HUES6 (cell line): ENCODE results near the gene ANKHD1.
"Not testable (repeated sequence)": the region's sequence is repeated elsewhere in the genome, so short reads cannot be mapped to it uniquely, and the experiment has no call there.

Experiments used
- H3K27ac ChIP-seq: 2 replicates; pipeline ENCODE4 v1.7.0; 2013; ENCODE audit warnings: low read depth, mild to moderate bottlenecking, low read length, inconsistent platforms
- H3K27me3 ChIP-seq: 2 replicates; pipeline ENCODE4 v1.6.1; 2013; ENCODE audit warnings: low read length; ENCODE audit not compliant: control insufficient read depth, insufficient read depth
- H3K36me3 ChIP-seq: 2 replicates; pipeline ENCODE4 v1.6.1; 2013; ENCODE audit warnings: low read length; ENCODE audit not compliant: control insufficient read depth, insufficient read depth
- H3K4me1 ChIP-seq: 2 replicates; pipeline ENCODE4 v1.6.1; 2013; ENCODE audit warnings: low read length; ENCODE audit not compliant: control insufficient read depth, insufficient read depth
- H3K4me3 ChIP-seq: 2 replicates; pipeline ENCODE4 v1.5.1; 2013; ENCODE audit warnings: low read depth, low read length
- H3K9ac ChIP-seq: one replicate; pipeline ENCODE4 v1.6.1; 2013; ENCODE audit warnings: mild to moderate bottlenecking, low read length
- H3K9me3 ChIP-seq: 2 replicates; pipeline ENCODE4 v1.6.1; 2013; ENCODE audit warnings: low read depth, low read length; ENCODE audit not compliant: control insufficient read depth, insufficient read depth

Gene ANKHD1

GRCh38 chr5:140483055-140483454 is 81.4 kb downstream of the ANKHD1 start:
- Histone ChIP-seq H3K4me3 (no peak overlapping the region), H3K9ac (no peak overlapping the region), H3K27ac (no peak overlapping the region), H3K9me3 (no peaks in the 10 kb centered on the region), H3K4me1 (no peaks in the 10 kb centered on the region), H3K27me3 (no peaks in the 10 kb centered on the region), H3K36me3 (peaks cover 46% of the 10 kb centered on the region)

GRCh38 chr5:140488141-140488540 is 86.5 kb downstream of the ANKHD1 start:
- not testable (repeated sequence) for H3K4me1 ChIP-seq, H3K27me3 ChIP-seq, H3K27ac ChIP-seq, H3K9me3 ChIP-seq, H3K4me3 ChIP-seq, H3K9ac ChIP-seq
- peaks cover 48% of the 10 kb centered on the region for H3K36me3 ChIP-seq

GRCh38 chr5:140488914-140489313 is 87.3 kb downstream of the ANKHD1 start:
- peaks cover 45% of the 10 kb centered on the region for H3K36me3 ChIP-seq
- H3K4me1 ChIP-seq, result no peaks in the 10 kb centered on the region
- no peak overlapping the region for H3K4me3 ChIP-seq
- no peaks in the 10 kb centered on the region for H3K27me3 ChIP-seq
- no peak overlapping the region for H3K27ac ChIP-seq
- no peak overlapping the region for H3K9ac ChIP-seq
- no peaks in the 10 kb centered on the region for H3K9me3 ChIP-seq

- no peak overlapping the region for H3K9ac ChIP-seq
- H3K27me3 ChIP-seq, result no peaks in the 10 kb centered on the region
- H3K4me3 ChIP-seq, result no peak overlapping the region
- peaks cover 29% of the 10 kb centered on the region for H3K36me3 ChIP-seq
- no peaks in the 10 kb centered on the region for H3K4me1 ChIP-seq
- no peak overlapping the region for H3K27ac ChIP-seq
- H3K9me3 ChIP-seq, result no peaks in the 10 kb centered on the region
Observed at GRCh38 chr5:140497897-140498296, 96.3 kb downstream of the ANKHD1 start.

GRCh38 chr5:140498591-140498990 is 97.0 kb downstream of the ANKHD1 start:
- Histone ChIP-seq H3K27ac (no peak overlapping the region), H3K9ac (no peak overlapping the region), H3K36me3 (peaks cover 28% of the 10 kb centered on the region), H3K4me1 (no peaks in the 10 kb centered on the region), H3K9me3 (no peaks in the 10 kb centered on the region), H3K4me3 (no peak overlapping the region), H3K27me3 (no peaks in the 10 kb centered on the region)

GRCh38 chr5:140502834-140503233 is 101.2 kb downstream of the ANKHD1 start:
- no peak overlapping the region for H3K4me3 ChIP-seq
- peaks cover 40% of the 10 kb centered on the region for H3K36me3 ChIP-seq
- H3K4me1 ChIP-seq, result no peaks in the 10 kb centered on the region
- no peaks in the 10 kb centered on the region for H3K9me3 ChIP-seq
- H3K27me3 ChIP-seq, result no peaks in the 10 kb centered on the region
- H3K9ac ChIP-seq, result no peak overlapping the region
- no peak overlapping the region for H3K27ac ChIP-seq

GRCh38 chr5:140509898-140510297 is 108.3 kb downstream of the ANKHD1 start:
- H3K9ac ChIP-seq, result no peak overlapping the region
- no peak overlapping the region for H3K27ac ChIP-seq
- H3K27me3 ChIP-seq, result no peaks in the 10 kb centered on the region
- peaks cover 90% of the 10 kb centered on the region for H3K36me3 ChIP-seq
- H3K4me3 ChIP-seq, result no peak overlapping the region
- H3K9me3 ChIP-seq, result no peaks in the 10 kb centered on the region
- H3K4me1 ChIP-seq, result no peaks in the 10 kb centered on the region

GRCh38 chr5:140513124-140513523 is 111.5 kb downstream of the ANKHD1 start:
- H3K36me3 ChIP-seq, result peaks cover 66% of the 10 kb centered on the region
- H3K9ac ChIP-seq, result no peak overlapping the region
- no peaks in the 10 kb centered on the region for H3K4me1 ChIP-seq
- H3K9me3 ChIP-seq, result no peaks in the 10 kb centered on the region
- no peak overlapping the region for H3K27ac ChIP-seq
- no peak overlapping the region for H3K4me3 ChIP-seq
- no peaks in the 10 kb centered on the region for H3K27me3 ChIP-seq

GRCh38 chr5:140524003-140524402 is 122.4 kb downstream of the ANKHD1 start:
- H3K27me3 ChIP-seq, result no peaks in the 10 kb centered on the region
- peaks cover 57% of the 10 kb centered on the region for H3K36me3 ChIP-seq
- H3K27ac ChIP-seq, result no peak overlapping the region
- no peak overlapping the region for H3K4me3 ChIP-seq
- no peak overlapping the region for H3K9ac ChIP-seq
- H3K4me1 ChIP-seq, result no peaks in the 10 kb centered on the region
- H3K9me3 ChIP-seq, result no peaks in the 10 kb centered on the region

GRCh38 chr5:140540227-140540626 is 138.6 kb downstream of the ANKHD1 start:
- H3K9me3 ChIP-seq, result no peaks in the 10 kb centered on the region
- H3K9ac ChIP-seq, result no peak overlapping the region
- H3K36me3 ChIP-seq, result peaks cover 69% of the 10 kb centered on the region
- H3K27me3 ChIP-seq, result no peaks in the 10 kb centered on the region
- H3K4me1 ChIP-seq, result no peaks in the 10 kb centered on the region
- H3K27ac ChIP-seq, result no peak overlapping the region
- no peak overlapping the region for H3K4me3 ChIP-seq

- H3K4me3 ChIP-seq, result no peak overlapping the region
- peaks cover 11% of the 10 kb centered on the region for H3K4me1 ChIP-seq
- no peaks in the 10 kb centered on the region for H3K9me3 ChIP-seq
- no peaks in the 10 kb centered on the region for H3K27me3 ChIP-seq
- H3K9ac ChIP-seq, result no peak overlapping the region
- no peak overlapping the region for H3K27ac ChIP-seq
- H3K36me3 ChIP-seq, result peaks cover 54% of the 10 kb centered on the region
Observed at GRCh38 chr5:140542972-140543371, 141.3 kb downstream of the ANKHD1 start.

- Histone ChIP-seq H3K36me3 (peaks cover 47% of the 10 kb centered on the region), H3K27me3 (no peaks in the 10 kb centered on the region), H3K4me1 (peaks cover 23% of the 10 kb centered on the region), H3K9ac (no peak overlapping the region), H3K4me3 (no peak overlapping the region), H3K27ac (no peak overlapping the region), H3K9me3 (no peaks in the 10 kb centered on the region)
Observed at GRCh38 chr5:140544986-140545385, 143.4 kb downstream of the ANKHD1 start.
